HG02678 (cell line): ENCODE results near the gene PIK3R5.

Source experiments
- ATAC-seq: cut with Tn5 transposase; IDR thresholded peaks from one replicate; pipeline ENCODE4 v1.9.1; 2021; ENCODE audit warnings: mild to moderate bottlenecking, moderate library complexity; ENCODE audit not compliant: unreplicated experiment

PIK3R5 gene

DNA sequence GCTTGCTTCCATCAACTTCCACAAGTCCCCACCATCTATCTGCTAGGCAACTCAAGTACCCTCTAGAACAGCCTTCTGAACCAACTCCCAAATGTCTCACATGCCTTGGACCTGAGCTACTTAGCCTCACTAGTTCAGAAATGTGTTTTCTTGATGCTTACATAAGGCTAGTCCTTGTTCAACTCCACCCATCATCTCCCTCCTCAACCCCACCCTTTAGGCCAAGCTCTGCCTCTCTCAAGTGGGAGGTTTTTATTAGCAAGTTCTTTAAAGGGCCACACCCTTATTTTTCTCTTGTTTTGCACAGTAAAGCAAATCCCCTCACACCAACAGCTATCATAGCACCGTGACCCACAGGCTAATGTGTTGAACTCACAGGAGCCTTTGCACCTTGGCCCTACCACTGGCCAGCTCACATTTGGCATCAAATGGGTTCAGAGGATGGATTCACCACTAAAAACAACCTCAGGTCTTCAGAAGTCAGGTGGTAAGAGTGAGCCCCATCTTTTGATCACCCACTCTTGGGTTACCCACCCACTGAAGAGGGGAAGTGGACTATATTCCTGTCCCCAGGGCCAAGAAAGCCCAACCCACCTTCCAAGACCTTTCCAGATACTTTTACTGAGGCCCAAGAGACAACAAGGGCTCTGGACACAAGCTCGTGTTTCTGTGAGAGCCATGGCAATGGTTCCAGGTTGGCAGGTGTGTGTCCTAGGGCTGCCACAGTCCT, 12.2 kb downstream of the PIK3R5 start:
- ATAC-seq: no peak

DNA sequence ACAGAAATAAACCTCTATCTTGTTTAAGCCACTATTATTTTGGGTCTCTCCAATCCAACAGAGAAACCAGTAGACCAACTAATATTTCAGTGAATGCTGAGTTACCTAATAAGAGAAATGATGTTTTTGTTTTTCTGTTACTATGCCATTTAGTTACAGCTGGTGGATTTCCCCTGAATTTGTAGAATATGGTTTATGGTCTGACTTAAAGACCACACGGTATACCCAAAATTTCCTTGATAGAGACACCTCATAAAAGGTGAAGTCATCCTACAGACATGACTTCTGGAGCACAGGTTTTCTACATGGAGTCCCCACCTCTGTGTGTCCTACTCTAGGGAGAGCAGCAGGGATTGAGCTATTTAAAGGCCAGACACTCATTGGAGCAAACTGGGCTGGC, 13.3 kb downstream of the PIK3R5 start:
- no peak for ATAC-seq

GRCh38 chr17:8951206-8951605, 14.3 kb downstream of the PIK3R5 start:
- no peak for ATAC-seq

GRCh38 chr17:8949061-8949661, 16.3 kb downstream of the PIK3R5 start:
- ATAC-seq: no peak

DNA sequence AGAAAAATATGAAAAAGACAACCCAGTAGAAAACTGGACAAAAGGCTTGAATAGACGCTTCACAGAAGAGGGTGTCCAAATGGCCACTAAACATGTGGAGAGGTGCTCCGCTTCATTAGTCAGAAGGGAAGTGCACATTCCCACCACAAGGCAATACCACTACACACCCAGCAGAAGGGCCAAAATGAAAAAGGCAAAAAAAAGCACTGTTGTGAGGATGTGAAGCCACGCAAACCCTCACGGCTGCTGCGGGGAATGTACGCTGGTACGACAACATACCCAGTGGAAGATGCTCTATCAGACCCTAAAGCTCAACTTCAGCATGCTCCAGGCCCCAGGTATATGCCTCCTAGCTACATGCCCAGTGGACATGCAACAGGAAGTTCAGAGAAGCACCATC, 17.0 kb downstream of the PIK3R5 start:
- ATAC-seq: no peak

GRCh38 chr17:8947201-8947600, 18.3 kb downstream of the PIK3R5 start:
- no peak for ATAC-seq

DNA sequence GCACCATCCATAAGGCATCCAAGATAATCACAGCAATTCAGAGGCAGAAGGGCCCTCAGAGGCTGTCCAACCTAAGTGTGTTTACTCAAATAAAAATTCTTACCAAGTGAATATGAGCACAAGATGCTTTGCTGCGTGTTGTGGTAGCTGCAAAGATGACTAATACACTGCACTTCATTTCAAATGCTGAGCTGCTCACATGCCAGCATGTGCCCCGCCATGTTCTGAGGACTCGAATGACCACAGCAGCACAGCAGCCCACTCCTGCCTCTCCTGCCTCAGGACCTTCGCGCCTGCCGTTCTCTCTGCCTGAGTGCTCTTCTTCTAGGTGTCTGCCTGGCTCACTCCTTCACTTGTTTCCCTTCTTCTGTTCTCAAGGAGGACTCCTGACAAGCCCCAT, 19.0 kb downstream of the PIK3R5 start:
- ATAC-seq: no peak

- no peak for ATAC-seq
Observed at GRCh38 chr17:8946071-8946470, 19.4 kb downstream of the PIK3R5 start.

- no peak for ATAC-seq
Observed at GRCh38 chr17:8944748-8945147, 20.8 kb downstream of the PIK3R5 start.

DNA sequence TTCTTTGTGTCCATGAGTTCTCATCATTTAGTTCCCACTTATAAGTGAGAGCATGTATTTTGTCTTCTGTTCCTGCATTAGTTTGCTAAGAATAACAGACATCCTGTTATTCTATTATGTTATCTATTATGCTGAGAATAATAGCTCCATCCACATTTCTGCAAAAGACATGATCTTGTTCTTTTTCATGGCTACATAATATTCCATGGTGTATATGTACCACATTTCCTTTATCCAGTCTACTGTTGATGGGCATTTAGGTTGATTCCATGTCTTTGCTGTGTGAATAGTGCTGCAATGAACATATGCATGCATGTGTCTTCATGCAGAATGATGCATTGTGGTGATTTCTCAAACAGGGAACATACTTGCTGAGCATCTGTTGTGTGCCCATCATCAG, 21.4 kb downstream of the PIK3R5 start:
- no peak for ATAC-seq

GRCh38 chr17:8941980-8942622, 23.4 kb downstream of the PIK3R5 start:
- ATAC-seq: peak; percentile 3

GRCh38 chr17:8941520-8941919, 24.0 kb downstream of the PIK3R5 start:
- peak; percentile 61 for ATAC-seq

DNA sequence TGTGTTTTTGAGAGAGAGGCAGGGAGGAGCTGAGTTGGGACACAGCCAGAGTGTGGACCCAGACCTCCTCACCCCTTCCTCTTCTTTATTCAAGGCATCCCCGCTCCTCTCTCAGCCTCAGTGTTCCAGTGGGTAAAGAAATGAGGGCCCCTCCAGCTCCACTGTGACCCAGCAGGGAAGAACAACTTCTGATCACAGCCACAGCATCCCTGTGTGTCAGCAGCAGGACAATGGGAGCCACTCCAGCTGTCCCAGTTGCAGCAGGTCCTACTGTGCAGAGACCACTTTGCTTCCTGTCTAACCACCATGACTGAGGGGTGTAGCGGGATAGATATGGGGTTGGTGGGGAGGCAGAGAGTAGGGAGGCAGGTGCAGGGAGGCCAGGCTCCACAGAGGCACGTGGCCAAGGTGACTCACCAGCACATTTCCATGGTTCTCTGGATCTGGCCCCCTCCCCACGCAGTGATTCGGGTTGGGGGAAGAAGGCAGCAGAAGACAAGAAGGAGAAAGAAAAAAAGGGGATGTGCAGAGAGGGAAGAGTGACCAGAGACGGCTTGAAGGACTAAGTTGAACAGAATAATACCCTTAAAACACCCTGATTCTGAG, 24.5 kb downstream of the PIK3R5 start:
- ATAC-seq: peak; percentile 10

DNA sequence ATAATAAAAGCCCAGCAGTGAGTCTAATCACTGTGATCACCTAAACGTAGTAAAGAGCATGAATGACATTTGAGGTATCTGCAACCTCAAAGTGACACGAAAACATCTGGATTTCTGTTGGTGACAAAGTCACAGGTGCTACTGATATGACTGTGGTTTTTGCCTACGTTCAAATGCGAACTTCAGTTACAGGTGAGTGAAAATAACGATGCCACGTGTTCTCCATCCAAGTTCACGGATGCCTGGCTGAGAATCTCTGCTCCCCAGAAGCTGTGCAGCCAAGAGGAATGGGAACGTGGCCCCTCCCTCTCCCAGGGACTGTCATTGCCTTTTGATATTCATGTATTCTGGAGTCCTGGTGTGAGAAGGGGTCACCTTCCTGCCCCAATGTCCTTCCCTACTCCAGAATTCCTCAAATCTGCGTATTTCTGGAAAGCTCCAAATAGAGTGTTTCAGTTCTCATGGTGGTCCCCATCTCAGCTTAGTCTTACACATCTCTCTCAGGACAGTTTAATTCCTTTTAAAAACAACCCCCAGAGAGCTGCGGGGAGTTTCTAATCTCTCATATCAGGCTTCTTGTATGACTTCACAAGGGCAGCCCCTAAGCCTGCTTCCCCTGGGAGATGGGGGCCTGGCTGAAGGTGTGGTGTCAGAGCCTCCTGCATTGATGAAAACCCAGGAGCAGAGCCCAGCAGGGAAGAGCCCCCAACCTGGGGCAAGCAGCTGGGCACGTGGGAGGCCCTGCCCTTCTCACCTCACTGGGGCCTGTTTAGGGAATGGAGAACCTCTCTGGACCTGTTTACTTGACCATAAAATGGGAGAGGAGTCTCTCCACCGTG, 25.8 kb downstream of the PIK3R5 start:
- ATAC-seq: peak; percentile 37

DNA sequence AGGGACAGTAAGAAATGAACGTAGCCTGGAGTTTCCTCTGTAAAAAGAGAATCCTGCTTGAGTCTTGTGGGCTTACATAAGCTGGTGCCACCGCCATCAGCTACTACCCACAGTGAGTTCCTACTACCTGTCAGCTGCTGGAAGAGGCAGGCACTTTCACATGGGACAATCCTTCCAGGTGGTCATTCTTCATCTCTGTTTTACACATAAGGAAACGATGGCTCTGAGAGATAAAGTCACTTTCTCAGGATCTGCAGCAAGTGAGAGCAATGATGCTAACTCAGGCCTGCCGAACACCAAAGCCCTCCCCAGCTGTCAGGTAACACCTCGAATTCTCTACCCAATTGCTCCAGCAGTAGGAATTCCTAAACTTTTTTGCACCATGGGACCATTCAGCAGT, 26.6 kb downstream of the PIK3R5 start:
- ATAC-seq: no peak

DNA sequence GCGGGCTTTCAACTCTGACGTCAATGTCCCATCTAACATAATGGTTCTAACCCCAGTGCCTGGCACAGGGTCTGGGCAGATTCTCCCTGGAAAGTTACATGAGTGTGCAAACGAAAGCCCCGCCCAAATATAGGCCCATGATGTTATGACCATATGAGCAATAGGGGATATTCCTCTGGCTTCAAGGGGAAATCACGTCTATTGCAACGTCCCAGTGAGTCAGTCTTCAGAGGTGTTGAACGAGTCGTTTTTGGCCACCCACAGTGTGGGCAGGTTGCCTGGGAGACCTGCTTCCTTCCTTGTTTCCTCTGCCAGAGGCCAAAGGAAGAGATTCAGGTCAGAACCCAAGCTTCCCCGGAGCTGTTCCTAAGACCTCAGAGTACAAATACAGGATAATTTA, 30.3 kb downstream of the PIK3R5 start:
- no peak for ATAC-seq

- no peak for ATAC-seq
Observed at GRCh38 chr17:8934346-8934745, 31.2 kb downstream of the PIK3R5 start.

- no peak for ATAC-seq
Observed at GRCh38 chr17:8930649-8931048, 34.9 kb downstream of the PIK3R5 start.

DNA sequence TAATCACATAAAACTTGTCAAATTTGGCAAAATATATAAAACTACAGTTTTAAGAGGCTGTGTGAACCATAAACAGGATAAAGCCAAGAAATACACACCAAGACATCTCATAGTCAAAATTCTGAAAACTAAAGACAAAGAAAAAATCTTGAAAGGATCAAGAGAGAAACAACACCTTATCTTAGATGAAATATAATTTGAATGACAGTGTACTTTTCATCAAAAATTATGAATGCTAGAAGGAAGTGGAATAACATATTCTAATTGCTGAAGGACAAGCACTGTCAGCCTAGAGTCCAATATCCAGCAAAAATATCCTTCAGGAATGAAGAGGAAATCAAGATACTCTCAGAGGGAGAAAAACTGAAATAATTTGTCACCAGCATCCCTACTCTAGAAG, 37.2 kb downstream of the PIK3R5 start:
- no peak for ATAC-seq

DNA sequence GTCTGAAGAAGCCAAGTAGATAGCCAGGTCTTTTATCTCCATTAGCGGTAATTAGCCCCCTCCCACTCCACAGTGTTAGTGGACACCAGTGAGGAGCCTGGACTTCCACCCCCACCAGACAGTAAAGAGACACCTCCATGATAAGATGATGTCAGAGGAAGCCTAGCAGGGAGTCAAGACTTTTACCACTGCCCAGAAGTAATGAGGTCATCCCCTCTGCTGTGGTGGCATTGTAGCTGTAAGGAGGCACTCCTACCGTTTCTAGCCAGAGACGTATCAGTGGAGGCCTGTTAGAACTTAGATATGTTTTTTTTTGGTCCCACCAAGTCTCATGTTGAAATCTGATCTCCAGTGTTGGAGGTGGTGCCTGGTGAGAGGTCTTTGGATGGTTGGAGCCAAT, 38.1 kb downstream of the PIK3R5 start:
- no peak for ATAC-seq

GRCh38 chr17:8925808-8926207, 39.7 kb downstream of the PIK3R5 start:
- no peak for ATAC-seq
